GM18511 (cell line): ENCODE results near the gene ROR1.

Experiments used
- ATAC-seq: cut with Tn5 transposase; IDR thresholded peaks from one replicate; pipeline ENCODE4 v1.9.1; 2021; ENCODE audit warnings: mild to moderate bottlenecking, moderate library complexity; ENCODE audit not compliant: unreplicated experiment

ROR1 gene

GRCh38 chr1:63966016-63966415 lies 192.2 kb downstream of the ROR1 start:
- ATAC-seq = no peak

DNA sequence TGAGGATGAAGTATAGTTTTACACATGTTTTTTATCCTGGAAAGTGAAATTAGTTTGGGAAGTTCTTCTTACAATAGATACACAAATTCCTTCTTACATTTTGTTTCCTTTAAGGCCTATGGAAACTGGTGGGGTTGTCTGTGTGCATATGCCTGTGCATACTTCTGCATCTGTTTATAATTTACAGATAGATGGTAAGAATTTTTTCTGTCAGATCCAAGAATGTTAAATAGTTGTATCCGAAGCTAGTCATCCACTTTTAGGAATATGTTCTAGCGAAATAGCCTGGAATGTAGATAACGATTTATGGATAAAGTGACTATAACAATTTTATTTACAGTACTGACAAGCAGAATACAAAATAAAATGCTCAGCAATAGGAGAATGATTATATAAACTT lies 194.1 kb downstream of the ROR1 start:
- ATAC-seq = no peak

DNA sequence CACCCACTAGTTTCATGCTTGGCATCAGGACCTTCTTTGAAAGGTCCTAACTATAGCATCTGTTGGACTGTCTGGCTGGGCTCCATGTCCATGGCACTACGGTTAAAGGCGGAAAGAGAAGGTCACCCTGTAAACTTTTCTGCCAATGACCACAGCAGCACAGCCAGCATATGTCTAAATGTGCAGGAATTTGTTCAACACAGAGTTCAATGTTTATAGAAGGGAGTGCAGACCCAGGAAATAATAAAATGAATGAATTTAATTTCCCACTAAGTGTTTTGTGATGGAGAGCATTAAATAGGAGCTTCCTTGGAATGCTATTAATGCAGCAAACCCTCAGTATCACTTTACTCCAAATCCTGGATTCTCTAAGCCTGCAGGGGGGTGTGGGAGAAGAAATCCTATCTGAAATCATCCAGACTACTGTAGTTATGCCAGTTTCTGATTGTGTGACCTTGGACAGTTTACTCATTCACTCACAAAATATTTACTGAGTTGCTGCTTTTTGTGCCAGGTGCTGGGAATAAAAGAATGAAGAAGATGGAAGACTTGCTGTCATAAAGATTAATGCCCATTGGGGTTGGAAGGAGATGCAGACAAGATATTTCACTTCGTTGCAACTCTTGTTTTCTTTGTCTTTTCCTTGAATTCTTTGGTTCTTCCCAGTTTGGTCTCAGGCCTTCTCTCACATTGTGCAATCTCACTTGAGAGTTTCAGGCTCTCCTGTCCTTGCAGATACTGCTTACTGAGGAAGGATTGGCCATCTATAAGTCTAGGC lies 195.0 kb downstream of the ROR1 start:
- ATAC-seq = no peak

GRCh38 chr1:63969441-63969901 lies 195.7 kb downstream of the ROR1 start:
- no peak for ATAC-seq

DNA sequence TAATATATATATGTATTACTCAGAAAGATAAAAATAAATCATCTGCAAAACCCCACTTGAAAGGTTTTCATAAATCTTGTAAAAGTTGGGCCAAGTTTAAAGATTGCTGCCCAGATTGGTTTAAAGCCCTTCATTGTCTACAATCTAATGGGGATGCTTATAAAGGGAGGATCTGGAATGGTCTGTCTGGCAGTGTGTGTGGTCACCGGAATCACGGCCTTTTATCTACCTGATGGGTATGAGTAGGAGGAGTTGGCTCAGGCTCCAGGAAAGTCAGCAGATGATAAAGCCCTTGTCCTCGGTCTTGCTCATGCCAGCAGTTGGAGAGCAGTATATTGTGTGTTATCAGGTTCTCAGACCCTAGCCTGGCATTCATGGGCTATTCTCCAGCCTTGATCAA lies 197.7 kb downstream of the ROR1 start:
- no peak for ATAC-seq

DNA sequence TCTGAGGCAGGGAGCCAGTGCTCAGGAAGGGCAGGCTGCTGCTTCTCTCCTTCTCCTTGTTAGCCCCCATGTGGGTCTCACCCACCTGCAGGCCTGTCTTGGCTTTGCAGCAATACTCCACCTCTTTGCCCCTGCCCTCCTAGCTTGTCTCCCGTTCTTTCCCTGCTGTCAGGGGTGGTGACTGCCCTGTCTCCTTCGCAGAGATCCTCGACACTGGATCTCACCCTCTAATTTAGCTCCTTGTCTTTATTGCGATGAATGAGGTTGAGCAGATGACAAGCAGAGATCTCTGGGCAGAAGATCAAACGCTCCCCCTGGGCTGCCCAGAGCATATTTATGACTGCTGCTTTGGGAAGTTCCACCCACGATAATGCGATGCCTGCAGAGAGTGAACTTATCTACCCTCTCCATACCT lies 199.2 kb downstream of the ROR1 start:
- no peak for ATAC-seq

GRCh38 chr1:63974966-63975365 lies 201.1 kb downstream of the ROR1 start:
- ATAC-seq = no peak

DNA sequence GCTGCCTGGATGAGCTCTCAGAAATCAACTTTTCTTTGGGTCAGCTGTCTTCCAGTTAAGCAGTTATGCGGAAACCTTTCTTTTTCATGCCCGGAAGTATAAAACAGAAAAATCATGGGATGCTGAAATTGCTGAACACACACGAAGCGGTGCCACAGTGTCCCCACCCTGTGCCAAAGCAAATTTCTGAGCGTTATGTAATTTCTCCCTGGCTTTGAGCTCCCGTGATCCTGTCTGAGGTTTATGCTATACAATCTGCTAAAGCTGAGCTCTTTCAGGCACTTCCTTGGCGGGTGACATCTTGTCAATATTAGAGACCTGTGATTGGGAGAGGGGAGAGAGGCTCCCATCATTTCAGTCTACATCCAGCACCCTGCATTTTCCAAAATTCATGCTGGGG lies 201.7 kb downstream of the ROR1 start:
- ATAC-seq = no peak

DNA sequence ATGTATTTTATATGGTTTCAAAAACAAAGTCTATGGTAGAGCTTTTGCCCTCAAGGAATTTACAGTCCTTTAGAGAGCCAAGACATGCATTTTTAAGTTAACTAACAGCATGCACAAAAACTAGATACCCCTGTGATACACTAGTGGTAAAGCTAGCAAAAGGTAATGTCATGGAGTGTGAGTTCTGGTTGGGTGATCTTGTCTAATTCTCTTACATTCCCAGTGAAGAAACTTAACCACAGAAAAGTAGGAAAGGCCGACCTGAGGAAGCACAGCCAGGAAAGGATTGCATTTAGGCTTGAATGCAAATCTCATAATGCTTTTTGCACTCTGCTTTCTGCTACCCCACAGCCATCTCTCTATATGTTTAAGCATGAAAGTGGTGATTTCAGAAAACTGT lies 202.2 kb downstream of the ROR1 start:
- no peak for ATAC-seq

- ATAC-seq = no peak
These were observed 203.6 kb downstream of the ROR1 start for GRCh38 chr1:63977466-63977865.

- no peak for ATAC-seq
These were observed 207.1 kb downstream of the ROR1 start for GRCh38 chr1:63980740-63981407.

DNA sequence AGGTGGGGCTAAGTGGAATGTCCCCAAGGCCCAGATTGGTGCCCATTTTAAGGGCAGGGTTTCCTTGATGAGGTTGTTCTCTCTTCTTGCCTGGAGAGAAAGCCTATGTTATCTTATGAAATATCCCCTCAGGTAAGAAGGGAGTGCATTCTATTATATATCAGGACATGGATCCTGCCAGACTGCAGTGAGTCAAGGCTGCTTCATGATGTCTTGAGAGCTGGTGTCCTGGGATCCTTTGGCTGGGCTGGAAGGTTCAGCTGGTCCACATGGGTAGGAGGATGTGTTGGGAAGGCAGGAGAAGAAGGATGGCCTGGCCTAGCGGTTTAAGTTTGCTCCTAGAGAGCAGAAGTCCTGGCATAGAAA lies 207.6 kb downstream of the ROR1 start:
- ATAC-seq = no peak

DNA sequence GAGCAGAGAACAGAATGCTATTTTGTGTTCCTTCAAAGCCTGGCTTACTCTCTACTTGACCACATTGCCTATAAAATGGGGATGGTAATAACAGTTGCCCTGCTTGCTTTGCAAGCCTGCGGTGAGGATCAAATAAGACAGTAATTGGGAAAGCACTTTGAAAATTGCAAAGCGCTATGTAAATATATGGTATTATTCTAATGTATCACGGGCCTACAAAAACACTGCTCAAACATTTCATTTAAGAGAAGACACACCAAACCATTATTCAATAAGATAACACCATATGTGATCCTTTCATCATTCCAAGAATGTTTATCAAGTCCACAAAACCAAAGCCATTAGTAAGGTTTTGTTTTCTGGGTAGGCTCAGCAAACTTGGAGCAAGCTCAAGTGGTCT lies 208.4 kb downstream of the ROR1 start:
- ATAC-seq = no peak

GRCh38 chr1:63983391-63984256 lies 209.8 kb downstream of the ROR1 start:
- no peak for ATAC-seq

DNA sequence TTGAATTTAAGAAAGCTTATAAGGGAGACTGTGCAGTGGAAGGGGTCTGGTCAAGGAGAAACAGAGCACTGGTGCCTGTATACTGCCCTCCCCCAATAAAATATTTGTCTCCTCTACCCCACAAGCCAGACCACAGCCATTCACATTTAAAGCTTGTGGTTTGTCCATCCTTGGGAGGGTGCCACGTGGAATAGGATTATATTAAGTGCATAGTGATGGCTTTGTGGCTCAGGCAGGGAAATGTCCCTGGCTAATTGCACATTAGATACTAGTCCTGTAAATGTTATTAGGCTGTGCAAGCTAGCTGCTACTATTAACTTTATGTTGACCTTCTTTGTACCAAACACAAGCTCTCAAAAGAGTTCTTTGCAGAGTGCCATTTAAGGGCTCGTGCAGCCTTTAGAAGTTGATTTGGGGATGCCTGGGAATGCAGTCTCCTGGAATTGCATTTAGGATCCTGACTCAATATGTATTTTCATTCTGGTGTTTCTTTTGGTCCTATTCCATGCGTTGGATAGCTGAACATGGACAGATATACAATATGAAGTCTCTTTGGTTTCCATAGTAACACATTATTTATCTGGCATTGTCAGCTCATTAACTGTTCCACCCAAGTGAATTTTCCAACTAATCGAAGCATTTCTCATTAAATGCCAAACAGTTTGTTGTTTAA lies 210.6 kb downstream of the ROR1 start:
- ATAC-seq = no peak

GRCh38 chr1:63984930-63985290 lies 211.1 kb downstream of the ROR1 start:
- no peak for ATAC-seq

- ATAC-seq = no peak
These were observed 213.3 kb downstream of the ROR1 start for GRCh38 chr1:63987014-63987627.

DNA sequence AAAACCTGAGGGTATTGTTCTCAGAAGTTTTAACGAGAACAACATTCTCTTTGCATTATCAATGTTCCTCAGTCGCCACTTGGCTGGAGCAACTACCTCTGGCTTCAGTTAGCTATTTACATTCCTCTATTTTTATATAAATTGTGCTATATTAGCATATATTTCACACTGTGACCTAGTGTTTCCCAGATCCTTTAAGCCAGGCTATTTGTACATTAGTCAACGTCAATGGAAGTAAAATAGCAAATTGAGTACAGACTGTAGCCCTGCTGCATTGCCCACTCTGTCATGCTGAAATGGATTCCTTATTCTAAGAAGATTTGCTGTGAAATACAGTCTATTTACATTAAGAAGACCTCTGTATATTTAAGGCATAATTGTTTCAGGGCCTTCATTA lies 213.8 kb downstream of the ROR1 start:
- ATAC-seq = no peak

DNA sequence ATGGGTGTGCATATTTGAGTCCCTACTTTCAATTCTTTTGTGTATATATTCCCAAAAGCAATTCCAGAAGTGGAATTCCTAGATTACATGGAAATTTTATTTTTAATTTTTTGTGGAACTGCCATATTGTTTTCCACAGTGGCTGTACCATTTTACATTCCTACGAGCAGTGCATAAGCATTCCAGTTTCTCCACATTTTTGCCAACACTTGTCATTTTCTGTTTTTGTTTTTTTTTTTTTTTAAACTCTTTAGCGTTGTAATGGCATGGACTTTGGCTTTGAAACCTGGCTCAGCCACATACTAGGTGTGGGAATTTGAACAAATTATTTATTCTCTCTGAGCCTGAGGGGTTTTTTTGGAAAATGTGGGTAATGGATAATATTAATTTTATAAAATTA lies 215.1 kb downstream of the ROR1 start:
- ATAC-seq = no peak

DNA sequence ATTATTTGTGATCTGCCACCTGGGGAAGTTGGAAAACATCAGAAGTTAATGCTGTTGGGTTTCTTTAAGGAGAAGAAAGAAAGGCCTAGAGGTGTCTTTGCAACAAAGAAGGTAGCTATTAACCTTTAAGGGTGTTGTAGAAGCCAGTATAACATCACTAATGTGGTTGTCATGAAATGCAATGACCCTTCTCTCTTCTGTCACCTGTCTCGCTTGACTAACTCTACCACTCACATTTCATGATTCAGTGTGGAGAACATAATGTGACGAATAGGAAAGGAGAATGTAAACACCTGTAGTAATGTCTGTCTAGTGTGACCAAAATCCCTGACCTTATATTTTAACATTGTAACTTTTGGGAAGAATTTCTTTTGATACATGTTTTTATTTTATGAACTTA lies 217.9 kb downstream of the ROR1 start:
- ATAC-seq = no peak

GRCh38 chr1:64000021-64000420 lies 226.2 kb downstream of the ROR1 start:
- no peak for ATAC-seq
